Activated gamma-delta T cell treated with anti-CD3 and anti-CD28 coated beads, Interleukin-2, amount 50 U/mL, for 16 hours (primary cell): ENCODE data around the gene RAB41.
"Not testable (repeated sequence)": the region's sequence is repeated elsewhere in the genome, so short reads cannot be mapped to it uniquely, and the experiment has no call there.

Experiments
- DNase-seq: peaks from one replicate; pipeline ENCODE4 v3.0.0-alpha.2; 2020; ENCODE audit warnings: low read depth

Gene RAB41

DNA sequence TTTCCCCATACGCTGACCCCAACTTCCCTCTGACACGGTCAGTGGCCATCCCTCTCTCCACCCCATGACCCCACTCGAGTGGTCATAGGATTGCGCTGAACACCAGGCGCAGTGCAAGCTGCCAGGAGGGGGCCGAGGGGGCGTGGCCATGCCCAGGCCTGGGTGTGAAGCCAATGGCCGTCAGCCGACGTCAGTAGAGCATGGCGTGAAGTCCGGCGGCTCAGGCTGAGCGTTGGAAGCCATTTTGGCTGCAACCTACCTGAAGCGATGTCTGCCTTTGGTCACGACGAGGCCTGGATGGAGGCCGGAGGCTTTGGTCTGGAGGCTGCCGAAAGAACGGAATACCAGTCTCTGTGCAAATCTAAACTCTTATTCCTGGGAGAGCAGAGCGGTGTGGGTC, at the start of gene RAB41:
Gene RAB41 (plus strand): TSS at position 222 of the 400 bp plus-strand sequence. CDS start 46 bp downstream, at position 268.
- DNase-seq: no peak

DNA sequence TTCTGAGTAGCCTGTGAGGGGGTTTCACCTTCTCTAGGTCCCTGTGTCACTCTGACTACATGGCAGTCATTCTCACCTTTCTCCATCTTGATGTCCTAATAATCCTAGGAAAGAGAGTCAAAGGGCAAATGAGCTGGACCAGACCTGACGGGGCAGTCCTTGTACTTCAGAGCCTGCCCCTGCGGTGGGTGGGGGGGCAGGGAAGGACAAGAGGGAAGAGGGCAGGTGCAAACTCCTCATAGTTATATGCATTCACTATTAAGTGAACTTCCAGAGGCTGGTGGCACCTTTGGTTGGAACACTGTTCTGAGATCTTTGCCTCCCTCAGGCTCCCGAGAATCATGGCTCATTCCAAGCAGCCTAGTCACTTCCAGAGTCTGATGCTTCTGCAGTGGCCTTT, 47.6 kb upstream of the RAB41 start, which contains the start of gene AWAT1:
Gene AWAT1 (plus strand): TSS at position 301 of the 400 bp plus-strand sequence. CDS start 41 bp downstream, at position 342.
- DNase-seq: no peak

DNA sequence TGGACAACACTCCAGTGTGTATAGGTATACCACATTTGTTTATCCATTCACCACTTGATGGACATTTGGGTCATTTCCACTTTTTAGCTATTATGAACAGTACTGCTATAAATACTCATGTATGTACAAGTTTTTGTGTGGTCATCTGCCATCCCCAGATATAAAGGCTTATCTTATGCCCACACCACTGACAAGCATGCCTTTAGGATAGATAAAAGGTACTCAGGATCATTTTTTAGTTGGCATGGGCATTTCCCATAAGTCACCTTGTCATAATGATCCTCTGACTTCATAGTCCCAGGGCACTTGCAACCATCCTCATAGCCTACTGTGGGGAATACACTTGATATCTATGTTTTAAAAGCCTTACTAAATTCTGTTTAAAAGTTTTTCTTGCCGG, 41.2 kb upstream of the RAB41 start:
- no peak for DNase-seq

DNA sequence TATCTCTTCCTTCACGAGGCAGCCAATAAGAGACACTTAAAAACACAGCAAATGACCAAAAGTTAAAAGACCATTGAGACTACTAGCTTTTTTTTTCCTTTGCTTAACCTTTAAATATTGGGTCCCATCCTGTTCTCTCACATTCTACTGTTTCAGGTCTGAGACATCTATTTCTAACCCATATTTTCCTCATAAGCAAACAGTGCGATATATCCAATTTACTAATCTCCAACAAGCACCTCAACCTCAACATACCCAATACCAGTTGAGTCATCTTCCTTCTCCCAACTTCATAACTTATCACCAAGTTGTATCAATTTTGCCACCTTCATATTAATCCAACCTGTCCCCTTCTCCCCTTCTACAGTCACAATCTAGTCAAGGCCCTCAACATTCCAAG, 40.5 kb upstream of the RAB41 start:
- DNase-seq: no peak

DNA sequence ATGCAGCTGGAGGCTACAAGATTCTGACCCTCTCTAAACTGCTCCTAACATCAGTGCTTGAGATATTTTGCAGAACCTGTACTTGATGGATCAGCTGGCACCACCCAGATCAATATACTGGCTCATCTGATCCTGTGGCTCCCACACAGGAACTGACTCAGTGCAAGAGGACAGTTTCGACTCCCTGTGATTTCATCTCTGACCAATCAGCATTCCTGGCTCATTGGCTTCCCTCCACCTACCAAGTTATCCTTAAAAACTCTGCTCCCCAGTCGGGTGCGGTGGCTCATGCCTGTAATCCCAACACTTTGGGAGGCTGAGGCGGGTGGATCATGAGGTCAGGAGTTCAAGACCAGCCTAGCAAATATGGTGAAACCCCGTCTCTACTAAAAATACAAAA, 38.4 kb upstream of the RAB41 start:
- not testable (repeated sequence) for DNase-seq

DNA sequence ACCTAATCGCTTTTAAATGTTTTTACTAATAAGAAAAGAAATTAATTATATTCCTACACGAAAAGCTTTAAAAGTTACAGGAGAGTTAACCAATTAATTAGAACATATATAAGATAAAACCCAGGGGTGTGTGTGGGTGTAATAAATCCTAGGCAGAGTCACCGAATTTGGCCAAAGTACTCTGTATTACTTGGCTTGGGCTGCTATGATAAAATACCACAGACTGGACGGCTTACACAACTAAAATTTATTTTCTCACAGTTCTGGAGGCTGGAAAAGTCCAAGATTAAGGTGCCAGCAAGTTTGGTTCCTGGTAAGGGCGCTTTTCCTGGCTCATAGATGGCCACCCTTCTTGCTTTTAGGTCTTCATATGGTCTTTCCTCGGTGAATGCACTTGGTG, 37.1 kb upstream of the RAB41 start:
- DNase-seq: no peak

DNA sequence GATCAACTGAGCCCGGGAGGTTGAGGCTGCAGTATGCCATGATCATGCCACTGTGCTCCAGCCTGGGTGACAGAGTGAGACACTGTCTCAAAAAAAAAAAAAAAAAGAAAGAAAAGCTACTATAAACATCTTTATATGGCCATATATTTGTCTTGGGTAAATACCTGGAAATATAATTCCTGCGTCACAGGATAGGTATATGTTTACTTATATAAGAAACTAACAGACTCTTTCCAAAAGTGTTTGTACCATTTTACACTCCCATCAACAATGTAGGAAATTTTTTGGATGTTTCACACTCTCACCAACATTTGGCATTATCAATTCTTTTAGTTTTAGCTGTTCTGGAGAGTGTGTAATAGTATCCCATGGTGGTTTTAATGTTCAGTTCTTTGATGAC, 34.7 kb upstream of the RAB41 start:
- no peak for DNase-seq

DNA sequence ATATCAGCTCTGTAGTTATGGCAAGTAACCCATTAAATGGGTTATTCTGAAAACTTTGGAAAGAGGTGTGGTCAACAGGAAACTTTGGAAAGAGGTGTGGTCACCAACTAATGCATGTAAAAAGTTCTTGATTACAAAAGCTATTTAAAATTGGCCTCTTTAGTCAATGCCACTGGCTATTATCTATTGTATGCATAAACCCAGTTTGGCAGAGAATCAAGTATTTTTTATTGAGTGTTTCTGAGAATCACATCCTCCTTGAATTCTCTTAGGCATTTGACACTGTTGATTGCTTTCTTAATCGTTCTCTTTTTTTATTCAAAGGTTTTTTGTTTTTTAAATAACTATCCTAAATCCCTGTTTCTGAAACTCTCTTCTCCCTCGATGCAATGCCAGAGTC, 29.5 kb upstream of the RAB41 start:
- no peak for DNase-seq

DNA sequence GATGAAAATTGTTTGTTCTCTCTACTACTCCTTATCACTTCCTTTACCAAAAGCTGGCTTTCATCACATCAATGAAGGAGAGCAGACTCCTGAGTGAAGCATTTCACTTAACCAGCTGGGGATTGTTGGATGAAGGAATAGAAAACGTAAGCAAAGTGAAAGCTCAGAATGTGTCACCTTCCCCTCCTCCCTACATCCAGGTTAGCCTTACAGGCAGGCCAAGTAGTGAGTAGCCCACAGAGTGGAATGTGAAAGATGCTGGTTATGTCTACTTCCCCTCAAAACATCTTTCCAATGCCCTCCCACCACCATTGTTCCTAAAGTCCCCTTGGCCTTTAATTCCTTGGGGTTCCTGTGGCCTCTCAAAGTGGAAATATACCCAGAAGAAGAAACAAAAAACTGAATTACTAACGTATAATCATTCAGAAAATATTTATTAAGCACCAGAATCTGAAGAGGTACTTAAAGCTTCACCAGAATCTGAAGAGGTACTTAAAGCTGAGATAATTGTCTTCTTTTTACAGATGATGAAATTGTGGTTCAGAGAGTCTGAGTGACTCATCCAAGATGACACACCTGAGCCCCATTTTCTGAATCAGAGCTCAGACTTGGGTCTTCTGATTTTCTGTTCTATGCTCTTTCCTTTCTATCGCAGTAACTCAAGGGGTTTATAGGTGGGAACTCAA, 28.5 kb upstream of the RAB41 start:
- no peak for DNase-seq

DNA sequence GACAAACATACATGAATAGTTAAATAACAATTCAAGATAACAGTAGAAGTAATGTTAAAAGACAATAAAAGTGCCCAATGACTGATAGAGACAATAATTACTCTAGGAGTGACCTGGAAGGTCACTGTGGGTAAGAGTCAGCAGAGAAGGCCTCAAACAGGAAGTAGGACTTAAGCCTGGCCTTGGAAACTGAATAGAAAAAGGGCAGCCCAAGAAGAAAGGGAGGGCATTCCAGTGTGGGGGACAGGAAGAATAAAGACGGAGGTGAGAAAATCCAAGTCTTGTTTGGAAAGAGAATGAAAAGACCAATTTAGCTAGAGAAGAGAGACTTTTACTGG, 27.9 kb upstream of the RAB41 start:
- no peak for DNase-seq

DNA sequence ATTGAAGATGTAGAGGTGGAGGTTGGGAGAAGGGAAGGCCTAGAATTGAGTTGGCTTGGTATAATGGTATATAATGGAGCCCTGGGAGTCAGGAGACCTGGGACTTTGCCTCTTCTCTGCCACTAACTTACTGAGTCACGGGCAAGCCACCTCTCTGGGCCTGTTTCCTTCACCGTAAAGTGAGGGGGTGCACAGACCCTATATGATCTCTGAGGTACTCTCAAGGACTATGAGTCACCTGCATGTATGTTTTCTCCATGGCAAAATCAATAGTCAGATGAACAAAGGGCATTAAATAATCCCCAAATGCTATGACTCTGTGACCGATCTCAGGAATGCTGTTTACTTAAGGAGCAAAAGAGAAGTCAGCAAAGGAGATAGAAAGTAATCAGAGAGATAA, 27.1 kb upstream of the RAB41 start:
- no peak for DNase-seq

DNA sequence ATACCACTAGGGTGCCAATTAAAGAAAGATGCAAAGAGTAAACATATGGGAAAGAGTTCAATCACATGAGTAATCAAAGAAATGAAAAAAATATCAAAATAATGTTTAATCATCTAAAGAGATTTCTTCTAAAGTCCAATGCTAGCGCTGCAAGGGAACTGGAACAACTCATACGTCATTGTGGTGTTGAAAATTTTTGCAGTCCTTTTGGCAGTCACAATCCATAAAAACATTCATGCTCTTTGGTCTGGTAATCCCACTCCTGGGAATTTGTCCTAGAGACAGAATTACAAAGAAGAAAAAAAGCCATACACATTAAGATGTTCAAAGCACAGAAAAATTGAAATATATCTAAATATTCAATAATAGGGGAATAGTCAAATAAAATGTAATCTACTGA, 26.5 kb upstream of the RAB41 start:
- no peak for DNase-seq

DNA sequence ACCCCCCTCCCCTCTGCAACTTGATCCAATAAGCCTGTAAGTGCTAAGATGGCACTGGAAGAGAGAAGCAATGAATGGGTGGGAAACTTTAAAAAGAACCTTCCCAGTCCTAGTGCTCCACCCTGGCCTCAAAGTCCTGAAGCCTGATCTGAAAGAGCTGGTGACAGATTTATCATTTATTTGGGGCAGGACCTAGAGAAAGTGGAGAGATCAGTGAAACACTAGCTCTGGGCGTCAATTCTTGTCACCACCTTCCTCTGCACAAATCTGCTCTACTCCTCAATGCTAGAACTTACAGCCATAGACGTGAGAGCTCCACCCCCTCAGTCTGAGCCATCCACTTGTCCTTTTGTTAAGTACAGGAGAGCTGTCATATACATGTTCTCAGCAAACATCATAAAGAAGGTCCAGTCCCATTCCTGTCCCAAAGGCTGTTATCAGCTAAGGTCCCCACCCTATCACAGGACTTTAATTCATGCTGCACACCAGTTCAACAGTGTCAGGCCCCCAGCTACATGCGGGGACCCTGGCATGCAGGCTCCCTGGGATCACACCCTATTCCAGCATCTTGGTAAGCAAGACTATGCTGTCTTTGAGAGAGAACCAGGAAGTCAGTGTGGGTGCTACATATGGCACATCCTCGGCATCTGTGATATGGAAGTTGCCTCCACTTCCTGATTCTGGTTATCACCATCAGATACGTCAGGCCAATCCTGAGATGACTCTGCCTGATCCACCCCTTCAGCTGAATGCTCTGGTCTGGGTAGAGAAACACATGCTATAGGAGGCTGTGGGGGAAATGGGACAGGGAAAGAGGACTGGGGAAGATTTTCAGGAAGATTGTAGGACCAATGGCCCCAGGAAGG, 24.3 kb upstream of the RAB41 start:
- no peak for DNase-seq

DNA sequence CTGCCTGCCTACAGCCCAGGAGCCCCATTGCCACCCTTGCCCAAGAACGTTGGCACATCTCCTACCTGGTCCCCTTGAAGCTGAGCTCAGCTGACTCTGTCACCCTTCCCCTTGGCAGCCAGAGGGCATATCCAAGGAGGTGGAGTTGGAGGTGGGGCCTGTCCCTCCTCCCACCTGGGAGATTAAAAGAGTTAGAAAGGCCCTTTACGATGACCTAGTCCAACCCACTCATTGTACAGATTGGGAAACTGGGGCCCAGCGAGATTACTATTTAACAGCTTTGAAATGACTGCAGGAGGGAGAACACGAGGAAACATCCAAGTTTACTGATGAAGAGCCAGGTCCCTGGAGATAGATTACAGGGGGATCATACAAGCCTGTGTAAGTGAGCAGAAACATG, 21.9 kb upstream of the RAB41 start, which contains the start of gene P2RY4:
Gene P2RY4 (minus strand): TSS at position 101 of the 400 bp plus-strand sequence. CDS start 580 bp downstream, outside the sequence.
- DNase-seq: no peak

DNA sequence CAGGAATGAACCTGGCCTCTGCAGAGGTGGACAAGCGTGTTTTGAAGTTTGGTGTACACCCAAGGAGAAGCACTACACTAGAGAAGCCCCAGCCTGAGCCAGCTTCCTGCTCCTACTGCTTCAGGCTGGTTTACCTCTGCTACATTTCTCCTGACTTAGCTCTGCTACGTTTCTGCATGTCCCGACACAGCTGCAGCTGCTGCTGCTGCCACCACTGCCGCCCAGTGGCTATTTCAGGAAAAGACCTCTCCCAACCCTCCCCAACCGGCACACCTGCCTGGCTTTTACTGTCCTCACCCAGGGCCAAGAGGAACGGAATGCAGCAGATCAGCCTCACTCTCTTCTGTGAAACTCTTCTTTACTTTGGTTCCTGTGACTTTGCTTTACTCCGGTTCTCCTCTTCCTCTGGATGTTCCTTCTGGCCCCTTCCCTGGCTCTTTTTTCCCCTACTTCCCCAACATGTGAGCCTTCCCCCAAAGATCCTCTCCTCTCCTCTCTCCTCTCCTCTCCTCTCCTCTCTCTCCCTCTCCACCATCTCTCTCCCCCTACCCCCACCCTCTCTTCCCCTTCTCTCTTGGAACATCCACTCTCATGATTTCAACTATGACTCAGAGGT, 18.9 kb upstream of the RAB41 start:
- no peak for DNase-seq

DNA sequence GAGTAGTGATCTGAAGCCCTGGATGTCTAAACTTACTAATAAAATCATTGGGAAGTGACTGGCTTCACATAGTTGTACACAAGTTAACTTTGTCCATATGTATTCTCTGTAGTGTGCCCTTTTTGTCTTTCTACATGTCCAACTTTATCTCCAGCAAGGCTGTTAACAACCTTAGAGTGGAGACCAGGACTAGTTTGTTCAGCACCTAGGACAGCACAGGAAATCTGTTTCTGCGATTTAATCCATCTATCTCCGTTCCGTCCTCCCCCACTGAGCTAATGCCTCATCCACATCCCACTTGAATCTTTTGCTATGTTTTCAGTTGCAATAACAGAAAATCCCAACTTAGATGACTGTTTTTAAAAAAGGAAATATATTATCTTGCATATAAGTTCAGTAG, 17.2 kb upstream of the RAB41 start:
- no peak for DNase-seq

DNA sequence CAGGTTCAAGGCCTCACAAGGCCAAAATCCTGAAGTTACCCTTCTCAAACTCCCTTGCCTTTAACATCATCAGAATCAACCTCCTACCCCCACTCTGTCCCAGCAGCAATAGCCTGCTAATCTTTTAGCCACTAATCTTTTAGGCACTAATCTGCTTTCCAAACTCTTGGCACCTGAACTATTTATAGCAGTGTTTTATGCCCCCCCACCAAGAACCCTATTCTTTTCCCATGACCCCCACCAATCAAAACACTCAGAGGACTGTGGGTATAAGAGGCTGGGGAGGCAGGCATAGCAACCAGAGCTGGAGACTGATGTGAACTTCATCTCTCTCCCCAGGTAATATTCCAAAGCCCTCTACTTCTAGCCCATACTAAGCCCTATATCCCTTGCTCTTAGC, 13.9 kb upstream of the RAB41 start, which contains the start of gene ARR3:
Gene ARR3 (plus strand): TSS at position 301 of the 400 bp plus-strand sequence. CDS start 1,052 bp downstream, outside the sequence.
- no peak for DNase-seq

DNA sequence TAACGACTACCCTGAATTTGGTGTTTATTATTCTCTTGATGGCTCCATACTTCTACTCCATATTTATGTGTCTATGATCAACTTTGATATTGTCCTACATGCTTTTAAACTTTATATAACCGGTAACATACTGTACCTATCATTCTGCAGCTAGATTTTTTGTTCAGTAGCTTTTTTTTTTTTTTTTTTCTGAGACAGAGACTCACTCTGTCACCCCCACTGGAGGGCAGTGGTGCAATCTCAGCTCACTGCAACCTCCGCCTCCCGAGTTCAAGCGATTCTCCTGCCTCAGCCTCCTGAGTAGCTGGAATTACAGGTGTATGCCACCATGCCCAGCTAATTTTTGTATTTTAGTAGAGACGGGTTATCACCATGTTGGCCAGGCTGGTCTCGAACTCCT, 7.9 kb upstream of the RAB41 start:
- DNase-seq: not testable (repeated sequence)

DNA sequence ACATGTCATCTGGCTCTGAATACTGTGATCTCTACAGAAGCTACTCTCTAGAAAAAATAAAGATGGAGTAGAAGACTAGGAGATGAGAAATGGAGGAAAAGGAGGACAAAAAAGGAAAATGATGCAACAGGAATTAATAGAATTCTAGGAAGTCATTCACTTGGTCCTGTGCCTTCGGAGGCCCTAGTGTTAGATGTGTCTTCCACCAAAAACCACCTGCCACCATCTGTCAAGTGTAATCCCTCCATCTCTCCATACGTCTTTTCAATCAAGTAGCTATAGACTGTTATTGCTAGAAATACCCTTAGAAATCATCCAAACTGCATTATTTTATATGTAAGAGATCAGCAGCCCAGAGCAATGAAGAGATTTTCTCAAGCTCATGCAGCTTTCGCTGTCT, 2.9 kb upstream of the RAB41 start:
- no peak for DNase-seq

DNA sequence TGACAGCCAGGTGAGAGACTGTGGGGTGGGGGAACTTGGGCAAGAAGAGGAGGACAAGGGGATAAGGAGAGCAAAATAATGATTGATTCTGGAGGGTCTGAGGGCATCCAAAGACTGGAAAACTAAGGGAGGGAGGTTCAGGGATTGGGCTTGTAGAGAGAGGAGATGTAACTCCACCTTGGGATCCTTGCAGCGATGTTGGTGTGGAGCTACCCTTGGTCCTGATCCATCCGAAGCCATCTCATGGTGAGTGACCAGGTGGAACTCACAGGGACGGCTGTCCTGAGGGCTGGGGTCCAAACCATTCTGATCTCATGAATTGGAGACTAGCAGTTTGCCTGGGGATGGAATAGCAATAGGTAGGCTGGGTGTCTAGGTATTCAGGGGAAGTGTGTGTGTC, 1.4 kb upstream of the RAB41 start:
- no peak for DNase-seq

DNA sequence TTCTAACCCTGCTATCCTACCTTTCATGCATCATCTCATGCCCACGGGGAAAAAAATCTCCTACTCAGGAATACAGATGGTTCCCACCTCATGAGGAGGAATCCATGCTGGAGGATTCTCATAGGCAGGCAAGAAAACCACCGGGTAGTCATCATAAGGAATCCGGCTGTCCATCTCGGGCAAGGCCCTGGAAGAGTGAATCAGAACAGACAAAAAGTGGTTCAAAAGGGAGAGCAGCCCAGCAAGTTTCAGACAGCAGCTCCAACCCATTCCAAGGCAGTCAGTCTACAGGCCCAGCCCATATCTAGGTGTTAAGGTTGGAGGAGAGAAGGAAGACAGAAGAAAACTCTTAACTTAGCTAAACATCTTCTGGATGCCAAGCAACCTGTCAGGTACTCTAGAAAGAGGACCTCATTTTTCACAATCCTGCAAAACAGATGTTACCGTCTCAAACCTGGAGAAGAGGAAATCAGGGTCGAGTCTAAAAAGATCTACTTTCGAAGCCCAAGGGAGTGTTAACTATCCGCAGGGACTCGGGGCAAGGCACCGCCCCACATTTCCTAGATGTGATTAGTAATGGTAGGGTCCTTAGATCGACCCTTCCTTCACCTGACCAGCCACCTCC, 7.3 kb downstream of the RAB41 start:
- DNase-seq: no peak
